ENCODE measurements around the gene CNTRL.
"Not testable (repeated sequence)": the region's sequence is repeated elsewhere in the genome, so short reads cannot be mapped to it uniquely, and the experiment has no call there.

Gene CNTRL

GRCh38 chr9:121074370-121075250 lies at the start of gene CNTRL:
Gene CNTRL (plus strand): TSS chr9:121074955. CDS start chr9:121088327, 13,372 bp downstream.
- peak; percentile 64 for DNase-seq (ENCODE audit: low read depth)

- peak; percentile 15 for DNase-seq (ENCODE audit: low read depth)
These were observed 48.5 kb upstream of the CNTRL start for GRCh38 chr9:121026260-121026691.

- no peak for DNase-seq (ENCODE audit: low read depth)
These were observed 48.0 kb upstream of the CNTRL start for GRCh38 chr9:121026768-121027167.

- DNase-seq (ENCODE audit: low read depth) = not testable (repeated sequence)
These were observed 46.5 kb upstream of the CNTRL start for GRCh38 chr9:121028285-121028684.

- no peak for DNase-seq (ENCODE audit: low read depth)
These were observed 45.3 kb upstream of the CNTRL start for GRCh38 chr9:121029469-121029868.

- no peak for DNase-seq (ENCODE audit: low read depth)
These were observed 40.2 kb upstream of the CNTRL start for GRCh38 chr9:121034529-121034928.

- DNase-seq (ENCODE audit: low read depth) = not testable (repeated sequence)
These were observed 39.0 kb upstream of the CNTRL start for GRCh38 chr9:121035717-121036116.

- no peak for DNase-seq (ENCODE audit: low read depth)
These were observed 36.4 kb upstream of the CNTRL start for GRCh38 chr9:121038362-121038761.

- no peak for DNase-seq (ENCODE audit: low read depth)
These were observed 36.0 kb upstream of the CNTRL start for GRCh38 chr9:121038804-121039203.

GRCh38 chr9:121048175-121048574 lies 26.6 kb upstream of the CNTRL start:
- DNase-seq (ENCODE audit: low read depth) = no peak

GRCh38 chr9:121048618-121049017 lies 26.1 kb upstream of the CNTRL start:
- no peak for DNase-seq (ENCODE audit: low read depth)

GRCh38 chr9:121050128-121050988 lies 24.4 kb upstream of the CNTRL start, which contains the start of gene C5:
Gene C5 (minus strand): TSS chr9:121050275. CDS start chr9:121050246, 29 bp downstream.
- DNase-seq (ENCODE audit: low read depth) = no peak

GRCh38 chr9:121053544-121053943 lies 21.2 kb upstream of the CNTRL start:
- DNase-seq (ENCODE audit: low read depth) = no peak

GRCh38 chr9:121055642-121056143 lies 19.1 kb upstream of the CNTRL start:
- DNase-seq (ENCODE audit: low read depth) = no peak

- no peak for DNase-seq (ENCODE audit: low read depth)
These were observed 16.9 kb upstream of the CNTRL start for GRCh38 chr9:121057821-121058220.

- DNase-seq (ENCODE audit: low read depth) = no peak
These were observed 15.2 kb upstream of the CNTRL start for GRCh38 chr9:121059513-121059912.

GRCh38 chr9:121059998-121060636 lies 14.6 kb upstream of the CNTRL start:
- DNase-seq (ENCODE audit: low read depth) = no peak

- DNase-seq (ENCODE audit: low read depth) = no peak
These were observed 7.9 kb upstream of the CNTRL start for GRCh38 chr9:121066850-121067249.

GRCh38 chr9:121067640-121068039 lies 7.1 kb upstream of the CNTRL start:
- DNase-seq (ENCODE audit: low read depth) = no peak

- DNase-seq (ENCODE audit: low read depth) = no peak
These were observed 5.4 kb upstream of the CNTRL start for GRCh38 chr9:121069396-121069795.

- DNase-seq (ENCODE audit: low read depth) = no peak
These were observed 3.4 kb upstream of the CNTRL start for GRCh38 chr9:121071370-121071755.

All from HS-27A (cell line).